ENCODE data around the gene SMYD3. TPM values are rescaled to one million over a fixed set of nuclear protein-coding genes. Genes with fewer than 3 reads are reported as not detected.

SMYD3 gene
- total and polyA plus RNA-seq, 9 of the 15 experiments (the other 6 are each of a cell fraction or from before 2014, with no cell fraction given), result 128 to 440 (median 197) TPM

GRCh38 chr1:246214708-246215509 is 292.2 kb downstream of the SMYD3 start (continued):
- TF ChIP-seq GTF3C2 (IDR thresholded peaks at IDR 0.05; ENCODE audit: borderline replicate concordance, extremely low read depth, insufficient read length) (no peak), ZNF347 (CRISPR knock-in tag; IDR thresholded peaks at IDR 0.05; ENCODE audit: low read depth) (no peak), NFYB (IDR thresholded peaks at IDR 0.05; ENCODE audit: extremely low read depth, insufficient read length) (no peak), ELF2 (CRISPR knock-in tag; IDR thresholded peaks at IDR 0.05) (no peak), CBX1 (IDR thresholded peaks at IDR 0.05; ENCODE audit: low read depth) (0 out of 2 replicates have a peak, but pooled peaks have one; percentile 24), ARHGAP35 (IDR thresholded peaks at IDR 0.05; ENCODE audit: partially characterized antibody) (no peak), ZNF77 (CRISPR knock-in tag; IDR thresholded peaks at IDR 0.05) (no peak), SMC3 (conservative IDR thresholded peaks at IDR 0.05; ENCODE audit: insufficient read depth, low read depth, low read length) (no peak), ZHX1 (conservative IDR thresholded peaks at IDR 0.05; ENCODE audit: low read length) (no peak), ILF3 (IDR thresholded peaks at IDR 0.05; ENCODE audit: borderline replicate concordance) (0 out of 2 replicates have a peak, but pooled peaks have one; percentile 2), TEAD1 (CRISPR knock-in tag; IDR thresholded peaks at IDR 0.05) (peak; percentile 40 to 90; a peak in 2 of 4 replicates), ZNF586 (CRISPR knock-in tag; conservative IDR thresholded peaks at IDR 0.05) (no peak), MED1 (CRISPR knock-in tag; IDR thresholded peaks at IDR 0.05; ENCODE audit: borderline replicate concordance) (no peak), TAL1 (IDR thresholded peaks at IDR 0.05) (peak; percentile 82), DIDO1 (tag; IDR thresholded peaks at IDR 0.05; ENCODE audit: low read depth) (no peak), ZNF140 (CRISPR knock-in tag; IDR thresholded peaks at IDR 0.05) (no peak), NCOA1 (IDR thresholded peaks at IDR 0.05; ENCODE audit: low read depth) (peak; percentile 83), CHD4 (IDR thresholded peaks at IDR 0.05; ENCODE audit: insufficient read depth, insufficient replicate concordance, low read depth, low read length, poor library complexity, severe bottlenecking) (no peak), IRF9 (tag; IDR thresholded peaks at IDR 0.05) (peak; percentile 89; the same call in 1 of the 2 replicates), ZNF274 (IDR thresholded peaks at IDR 0.05; ENCODE audit: borderline replicate concordance, low read depth, low read length) (no peak)

Measured in K562 (cell line).